Measurements from ENCODE around the gene DCHS2.

- TF ChIP-seq POLR2A (IDR thresholded peaks at IDR 0.05), result no peak
- TF ChIP-seq CTCF (IDR thresholded peaks at IDR 0.05), result no peak
Observed at GRCh38 chr4:154277172-154277571, 214.4 kb downstream of the DCHS2 start.

Measured in suprapubic skin (tissue), 3 donors.